Omental fat pad (tissue), 4 donors: ENCODE results near the gene CBY1. TPM values are rescaled to one million over a fixed set of nuclear protein-coding genes. Genes with fewer than 3 reads are reported as not detected.

Experiments used
- ATAC-seq: fragments of 150-250 bp; one replicate; pipeline ENCODE4 v1.9.1; 2016; ENCODE audit warnings: mild to moderate bottlenecking, moderate library complexity; ENCODE audit not compliant: low FRiP score
- DNase-seq: peaks from one replicate; pipeline ENCODE4 v3.0.0-alpha.2; 2019; ENCODE audit warnings: low spot score
- CTCF ChIP-seq, 3 donors: fragments of 450-650 bp; IDR thresholded peaks; one replicate each; pipeline ENCODE4 v1.5.1; 2016 to 2017; ENCODE audit warnings: antibody characterized with exemption in 3 of 3, mild to moderate bottlenecking in 3 of 3, moderate library complexity in 2 of 3
- total RNA-seq, 4 donors: library from RNA; depleted of rRNA; stranded (reverse); fragments of >200 nt; gene quantifications; one replicate each; pipeline ENCODE4 v1.1.0, GENCODE V29; 2016

The CBY1 gene
- total RNA-seq, 4 donors from 2014 or later: 7.6 to 25.9 (median 17.4) TPM

GRCh38 chr22:38700789-38701628 is 44.6 kb downstream of the CBY1 start, which contains the start of gene JOSD1:
JOSD1 (minus strand) TSS chr22:38700943; CDS start chr22:38699987, 956 bp downstream.
- ATAC-seq (peak; percentile 56), DNase-seq (peak; percentile 95)
- TF ChIP-seq CTCF (IDR thresholded peaks at IDR 0.05): no peak

GRCh38 chr22:38704654-38705234 is 48.3 kb downstream of the CBY1 start:
- no peak for TF ChIP-seq CTCF (IDR thresholded peaks at IDR 0.05)
- no peak for ATAC-seq

GRCh38 chr22:38705235-38706100 is 49.0 kb downstream of the CBY1 start, which contains the start of gene GTPBP1:
GTPBP1 (plus strand) TSS chr22:38705944; CDS start chr22:38705956, 12 bp downstream.
- ATAC-seq (peak; percentile 90), DNase-seq (peak; percentile 96)
- no peak for TF ChIP-seq CTCF (IDR thresholded peaks at IDR 0.05)

More at GRCh38 chr22:38704654-38705234, 48.3 kb downstream of the CBY1 start:
- DNase-seq: no peak

- no peak for DNase-seq
- ATAC-seq: peak; percentile 0
- no peak for TF ChIP-seq CTCF (IDR thresholded peaks at IDR 0.05)
Observed at GRCh38 chr22:38706101-38706900, 49.9 kb downstream of the CBY1 start.

GRCh38 chr22:38706901-38707195 is 50.4 kb downstream of the CBY1 start:
- no peak for TF ChIP-seq CTCF (IDR thresholded peaks at IDR 0.05)
- DNase-seq (no peak), ATAC-seq (no peak)

GRCh38 chr22:38707346-38707745 is 50.9 kb downstream of the CBY1 start:
- ATAC-seq (no peak), DNase-seq (no peak)

More at GRCh38 chr22:38707346-38707745, 50.9 kb downstream of the CBY1 start:
- no peak for TF ChIP-seq CTCF (IDR thresholded peaks at IDR 0.05)
